IMR-90 (cell line): ENCODE measurements around the gene CRYGS.

Experiments
- POLR2A ChIP-seq: IDR thresholded peaks from 2 replicates; pipeline ENCODE4 v1.6.1; 2012; ENCODE audit warnings: mild to moderate bottlenecking, low read depth, low read length
- TF ChIP-seq, protein P1 (sequence below): conservative IDR thresholded peaks from 2 replicates; pipeline ENCODE4 v1.5.1; 2012; ENCODE audit warnings: mild to moderate bottlenecking, low read depth, low read length, improper control_type of control experiment

DNA sequence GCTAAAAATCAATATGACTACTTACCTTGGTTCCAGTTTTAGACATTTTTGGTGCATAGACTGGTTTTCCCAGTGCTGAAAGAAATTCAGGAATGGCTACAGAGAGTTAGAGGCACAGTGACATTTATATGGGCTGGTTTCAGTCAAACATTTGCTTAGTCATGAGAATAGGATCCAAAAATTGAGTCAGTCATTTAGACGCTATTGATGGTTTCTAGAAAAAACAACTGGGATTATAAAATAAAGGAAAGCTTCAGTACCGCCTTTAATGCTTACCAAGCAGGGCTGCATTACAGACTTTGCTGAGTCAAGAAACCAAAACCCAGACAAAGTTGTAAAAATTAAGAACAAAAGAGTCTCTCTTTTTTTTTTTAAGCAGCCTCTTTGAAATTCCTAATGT is at the start of gene CRYGS:
- no peak for TF ChIP-seq POLR2A
- TF ChIP-seq, protein P1, sequence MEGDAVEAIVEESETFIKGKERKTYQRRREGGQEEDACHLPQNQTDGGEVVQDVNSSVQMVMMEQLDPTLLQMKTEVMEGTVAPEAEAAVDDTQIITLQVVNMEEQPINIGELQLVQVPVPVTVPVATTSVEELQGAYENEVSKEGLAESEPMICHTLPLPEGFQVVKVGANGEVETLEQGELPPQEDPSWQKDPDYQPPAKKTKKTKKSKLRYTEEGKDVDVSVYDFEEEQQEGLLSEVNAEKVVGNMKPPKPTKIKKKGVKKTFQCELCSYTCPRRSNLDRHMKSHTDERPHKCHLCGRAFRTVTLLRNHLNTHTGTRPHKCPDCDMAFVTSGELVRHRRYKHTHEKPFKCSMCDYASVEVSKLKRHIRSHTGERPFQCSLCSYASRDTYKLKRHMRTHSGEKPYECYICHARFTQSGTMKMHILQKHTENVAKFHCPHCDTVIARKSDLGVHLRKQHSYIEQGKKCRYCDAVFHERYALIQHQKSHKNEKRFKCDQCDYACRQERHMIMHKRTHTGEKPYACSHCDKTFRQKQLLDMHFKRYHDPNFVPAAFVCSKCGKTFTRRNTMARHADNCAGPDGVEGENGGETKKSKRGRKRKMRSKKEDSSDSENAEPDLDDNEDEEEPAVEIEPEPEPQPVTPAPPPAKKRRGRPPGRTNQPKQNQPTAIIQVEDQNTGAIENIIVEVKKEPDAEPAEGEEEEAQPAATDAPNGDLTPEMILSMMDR: no peak
